ENCODE results near the gene DHX35.

The DHX35 gene, protein sequence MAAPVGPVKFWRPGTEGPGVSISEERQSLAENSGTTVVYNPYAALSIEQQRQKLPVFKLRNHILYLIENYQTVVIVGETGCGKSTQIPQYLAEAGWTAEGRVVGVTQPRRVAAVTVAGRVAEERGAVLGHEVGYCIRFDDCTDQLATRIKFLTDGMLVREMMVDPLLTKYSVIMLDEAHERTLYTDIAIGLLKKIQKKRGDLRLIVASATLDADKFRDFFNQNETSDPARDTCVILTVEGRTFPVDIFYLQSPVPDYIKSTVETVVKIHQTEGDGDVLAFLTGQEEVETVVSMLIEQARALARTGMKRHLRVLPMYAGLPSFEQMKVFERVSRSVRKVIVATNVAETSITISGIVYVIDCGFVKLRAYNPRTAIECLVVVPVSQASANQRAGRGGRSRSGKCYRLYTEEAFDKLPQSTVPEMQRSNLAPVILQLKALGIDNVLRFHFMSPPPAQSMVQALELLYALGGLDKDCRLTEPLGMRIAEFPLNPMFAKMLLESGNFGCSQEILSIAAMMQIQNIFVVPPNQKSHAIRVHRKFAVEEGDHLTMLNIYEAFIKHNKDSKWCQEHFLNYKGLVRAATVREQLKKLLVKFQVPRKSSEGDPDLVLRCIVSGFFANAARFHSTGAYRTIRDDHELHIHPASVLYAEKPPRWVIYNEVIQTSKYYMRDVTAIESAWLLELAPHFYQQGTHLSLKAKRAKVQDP

DNA sequence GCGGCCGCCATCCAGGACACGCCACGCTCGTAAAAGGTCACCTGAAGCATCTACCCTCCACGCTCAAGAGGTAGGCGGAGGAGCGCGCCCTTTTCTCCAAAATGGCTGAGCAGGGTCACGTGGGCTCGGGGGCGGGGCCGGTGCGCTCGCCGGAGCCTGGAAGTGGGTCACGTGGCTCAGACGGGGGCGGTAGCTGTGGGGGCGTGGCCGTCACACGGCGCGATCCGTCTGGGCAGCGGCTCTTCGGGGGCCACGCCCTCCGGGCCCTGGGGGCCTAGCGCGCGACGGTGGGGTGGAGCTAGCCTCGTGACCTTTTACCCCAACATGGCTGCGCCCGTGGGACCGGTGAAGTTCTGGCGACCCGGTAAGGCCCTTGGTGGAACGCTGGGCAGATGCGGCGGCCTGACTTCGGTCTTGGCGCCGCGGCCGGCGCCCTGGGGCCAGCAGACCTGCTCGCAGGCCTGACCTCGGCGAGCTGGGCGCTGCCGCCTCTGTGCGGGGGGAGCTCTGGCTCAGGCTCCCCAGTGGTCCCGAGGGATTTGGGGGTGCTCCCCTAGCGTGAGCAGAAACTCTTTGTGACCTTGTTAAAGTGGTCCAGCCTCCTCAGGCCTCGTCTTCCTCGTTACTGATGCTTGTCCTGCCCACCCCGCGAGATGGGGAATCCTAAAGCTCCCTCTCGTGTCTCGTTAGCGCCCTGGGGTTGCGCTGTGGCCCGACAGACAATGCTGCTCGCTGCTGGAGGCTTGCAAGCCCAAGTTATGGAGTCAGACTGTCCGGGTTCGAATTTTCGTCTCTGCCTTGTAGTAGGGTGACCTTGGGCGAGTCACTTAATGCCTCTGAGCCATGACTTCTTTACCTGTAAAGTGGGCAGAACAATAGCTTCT is at the start of gene DHX35:
Gene DHX35 (plus strand): TSS at position 301 of the 884 bp plus-strand sequence. CDS start 24 bp downstream, at position 325.
- Histone ChIP-seq H3K36me3 (ENCODE audit: control insufficient read depth, low read depth, low read length) (no peaks in the 10 kb centered on the region), H3K4me1 (ENCODE audit: control insufficient read depth, low read depth, low read length) (peaks cover 8% of the 10 kb centered on the region), H3K9me3 (ENCODE audit: control insufficient read depth, low read depth, low read length) (no peaks in the 10 kb centered on the region), H3K4me3 (ENCODE audit: low read length) (peak within 1 kb of the TSS; percentile 83), H3K27me3 (ENCODE audit: control insufficient read depth, insufficient read depth, low read length) (no peaks in the 10 kb centered on the region), H3K9ac (ENCODE audit: low read length) (peak within 1 kb of the TSS; percentile 97), H3K27ac (ENCODE audit: low read length) (peak within 1 kb of the TSS; percentile 93)

DNA sequence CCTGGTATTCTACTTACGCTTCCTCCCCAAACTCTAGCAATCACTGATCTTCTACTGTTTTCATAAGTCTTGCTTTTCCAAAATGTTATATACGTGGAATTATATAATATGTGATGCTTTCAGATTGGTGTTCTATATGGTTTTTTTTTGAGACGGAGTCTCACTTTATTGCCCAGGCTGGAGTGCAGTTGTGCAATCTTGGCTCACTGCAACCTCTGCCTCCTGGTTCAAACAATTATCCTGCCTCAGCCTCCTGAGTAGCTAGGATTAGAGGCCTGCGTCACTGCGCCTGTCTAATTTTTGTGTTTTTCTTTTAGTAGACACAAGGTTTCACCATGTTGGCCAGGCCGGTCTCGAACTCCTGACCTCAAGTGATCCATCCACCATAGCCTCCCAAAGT is 46.8 kb upstream of the DHX35 start:
- Histone ChIP-seq H3K9ac (ENCODE audit: low read length) (no peak overlapping the region), H3K27me3 (ENCODE audit: control insufficient read depth, insufficient read depth, low read length) (no peaks in the 10 kb centered on the region), H3K27ac (ENCODE audit: low read length) (no peak overlapping the region), H3K9me3 (ENCODE audit: control insufficient read depth, low read depth, low read length) (no peaks in the 10 kb centered on the region), H3K4me3 (ENCODE audit: low read length) (no peak overlapping the region), H3K36me3 (ENCODE audit: control insufficient read depth, low read depth, low read length) (no peaks in the 10 kb centered on the region), H3K4me1 (ENCODE audit: control insufficient read depth, low read depth, low read length) (no peaks in the 10 kb centered on the region)

DNA sequence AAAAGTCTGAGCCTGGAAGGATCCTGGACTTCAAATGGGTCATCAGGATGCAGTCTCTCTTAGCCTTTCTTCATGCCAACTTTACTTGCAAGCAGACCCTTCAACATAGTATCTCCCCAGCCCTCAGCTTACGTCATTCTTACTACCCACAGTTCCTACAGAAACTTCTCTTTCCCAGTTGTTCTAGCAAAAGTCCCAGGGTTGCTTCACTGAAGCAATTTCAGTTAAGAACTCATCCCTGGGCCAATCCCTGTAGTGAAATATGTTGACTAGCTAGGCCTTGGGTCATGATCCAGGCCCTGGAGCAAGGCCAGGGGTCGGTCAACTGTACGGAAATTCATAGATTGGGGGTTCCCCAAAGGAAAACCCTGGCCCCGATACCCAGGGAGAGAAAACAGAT is 44.5 kb upstream of the DHX35 start:
- no peak overlapping the region for H3K27ac ChIP-seq (ENCODE audit: low read length)
- no peak overlapping the region for H3K4me3 ChIP-seq (ENCODE audit: low read length)
- no peaks in the 10 kb centered on the region for H3K9me3 ChIP-seq (ENCODE audit: control insufficient read depth, low read depth, low read length)
- H3K36me3 ChIP-seq (ENCODE audit: control insufficient read depth, low read depth, low read length): no peaks in the 10 kb centered on the region
- H3K4me1 ChIP-seq (ENCODE audit: control insufficient read depth, low read depth, low read length): no peaks in the 10 kb centered on the region
- no peak overlapping the region for H3K9ac ChIP-seq (ENCODE audit: low read length)
- H3K27me3 ChIP-seq (ENCODE audit: control insufficient read depth, insufficient read depth, low read length): no peaks in the 10 kb centered on the region

DNA sequence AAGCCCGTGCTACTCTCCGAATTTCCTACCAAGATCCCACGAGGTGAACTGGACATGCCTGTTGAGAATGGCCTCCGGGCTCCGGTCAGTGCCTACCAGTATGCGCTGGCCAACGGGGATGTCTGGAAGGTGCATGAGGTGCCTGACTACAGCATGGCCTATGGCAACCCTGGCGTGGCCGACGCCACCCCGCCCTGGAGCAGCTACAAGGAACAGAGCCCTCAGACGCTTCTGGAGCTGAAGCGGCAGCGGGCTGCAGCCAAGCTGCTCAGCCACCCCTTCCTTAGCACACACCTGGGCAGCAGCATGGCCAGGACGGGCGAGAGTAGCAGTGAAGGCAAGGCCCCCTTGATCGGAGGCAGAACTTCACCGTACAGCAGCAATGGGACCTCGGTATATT is 44.0 kb upstream of the DHX35 start:
- no peak overlapping the region for H3K27ac ChIP-seq (ENCODE audit: low read length)
- H3K9me3 ChIP-seq (ENCODE audit: control insufficient read depth, low read depth, low read length): no peaks in the 10 kb centered on the region
- H3K27me3 ChIP-seq (ENCODE audit: control insufficient read depth, insufficient read depth, low read length): no peaks in the 10 kb centered on the region
- H3K4me3 ChIP-seq (ENCODE audit: low read length): no peak overlapping the region
- H3K9ac ChIP-seq (ENCODE audit: low read length): no peak overlapping the region
- H3K36me3 ChIP-seq (ENCODE audit: control insufficient read depth, low read depth, low read length): no peaks in the 10 kb centered on the region
- no peaks in the 10 kb centered on the region for H3K4me1 ChIP-seq (ENCODE audit: control insufficient read depth, low read depth, low read length)

DNA sequence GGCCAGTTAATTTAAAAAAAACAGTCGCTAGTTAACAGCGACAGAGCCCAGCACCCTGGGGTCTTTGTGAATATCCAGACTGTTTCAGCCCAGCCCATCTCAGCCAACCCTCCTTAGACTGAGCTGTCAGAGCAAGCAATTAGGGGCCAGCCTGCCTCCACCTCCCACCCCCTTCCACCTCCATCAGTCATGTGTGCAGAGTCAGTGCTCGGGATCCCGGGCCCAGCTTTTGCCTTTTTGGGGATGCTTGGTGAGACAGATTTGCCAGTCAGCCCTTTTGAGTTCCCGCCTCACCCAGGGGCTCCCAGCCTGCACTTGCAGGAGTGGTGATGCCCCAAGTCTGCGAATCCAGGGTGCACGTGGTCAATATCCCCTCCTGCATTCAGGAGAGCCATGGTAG is 42.5 kb upstream of the DHX35 start:
- Histone ChIP-seq H3K4me3 (ENCODE audit: low read length) (no peak overlapping the region), H3K4me1 (ENCODE audit: control insufficient read depth, low read depth, low read length) (no peaks in the 10 kb centered on the region), H3K36me3 (ENCODE audit: control insufficient read depth, low read depth, low read length) (no peaks in the 10 kb centered on the region), H3K9ac (ENCODE audit: low read length) (no peak overlapping the region), H3K27me3 (ENCODE audit: control insufficient read depth, insufficient read depth, low read length) (no peaks in the 10 kb centered on the region), H3K27ac (ENCODE audit: low read length) (no peak overlapping the region), H3K9me3 (ENCODE audit: control insufficient read depth, low read depth, low read length) (no peaks in the 10 kb centered on the region)

DNA sequence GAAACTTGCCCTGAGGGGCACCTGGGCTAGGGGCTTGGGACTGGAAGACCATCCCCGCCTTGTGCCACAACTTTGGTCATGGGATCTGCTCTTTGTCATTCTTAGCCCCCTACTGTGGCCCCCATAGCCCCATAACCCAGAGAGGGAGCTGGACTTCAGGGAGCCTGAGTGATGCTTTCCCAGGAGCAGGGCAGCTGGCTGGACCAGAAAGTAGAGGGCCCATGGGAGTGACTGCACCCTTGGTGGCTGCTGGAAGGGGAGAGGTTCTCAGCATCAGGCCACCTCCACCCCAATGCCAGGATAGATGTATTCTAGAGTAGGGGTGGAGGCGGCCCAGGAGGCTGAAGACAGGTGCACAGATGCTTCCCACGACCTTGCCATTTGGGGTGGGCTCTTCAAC is 41.7 kb upstream of the DHX35 start:
- no peak overlapping the region for H3K9ac ChIP-seq (ENCODE audit: low read length)
- no peak overlapping the region for H3K27ac ChIP-seq (ENCODE audit: low read length)
- no peaks in the 10 kb centered on the region for H3K4me1 ChIP-seq (ENCODE audit: control insufficient read depth, low read depth, low read length)
- no peaks in the 10 kb centered on the region for H3K36me3 ChIP-seq (ENCODE audit: control insufficient read depth, low read depth, low read length)
- H3K9me3 ChIP-seq (ENCODE audit: control insufficient read depth, low read depth, low read length): no peaks in the 10 kb centered on the region
- no peak overlapping the region for H3K4me3 ChIP-seq (ENCODE audit: low read length)
- H3K27me3 ChIP-seq (ENCODE audit: control insufficient read depth, insufficient read depth, low read length): no peaks in the 10 kb centered on the region

DNA sequence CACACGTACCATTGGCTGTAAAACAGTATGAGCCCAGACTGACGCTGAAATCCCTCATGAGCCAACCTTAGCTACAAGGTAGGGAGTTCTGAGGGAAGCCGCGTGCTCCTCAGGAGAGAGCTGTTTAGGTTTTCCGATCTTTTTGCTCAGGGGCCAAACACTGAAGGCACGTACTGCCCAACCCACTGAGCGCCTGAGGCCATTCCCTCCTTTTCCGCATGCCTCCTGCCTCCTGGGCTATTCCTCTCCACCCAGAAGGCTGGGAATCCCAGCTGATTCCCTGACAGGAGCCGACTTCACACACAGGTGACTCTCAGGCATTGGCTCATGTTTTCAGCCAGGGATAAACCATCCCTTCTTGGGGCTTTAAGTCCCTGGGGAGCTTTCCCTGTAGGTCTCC is 41.3 kb upstream of the DHX35 start:
- Histone ChIP-seq H3K36me3 (ENCODE audit: control insufficient read depth, low read depth, low read length) (no peaks in the 10 kb centered on the region), H3K9ac (ENCODE audit: low read length) (no peak overlapping the region), H3K27ac (ENCODE audit: low read length) (no peak overlapping the region), H3K27me3 (ENCODE audit: control insufficient read depth, insufficient read depth, low read length) (no peaks in the 10 kb centered on the region), H3K4me3 (ENCODE audit: low read length) (no peak overlapping the region), H3K9me3 (ENCODE audit: control insufficient read depth, low read depth, low read length) (no peaks in the 10 kb centered on the region), H3K4me1 (ENCODE audit: control insufficient read depth, low read depth, low read length) (no peaks in the 10 kb centered on the region)

DNA sequence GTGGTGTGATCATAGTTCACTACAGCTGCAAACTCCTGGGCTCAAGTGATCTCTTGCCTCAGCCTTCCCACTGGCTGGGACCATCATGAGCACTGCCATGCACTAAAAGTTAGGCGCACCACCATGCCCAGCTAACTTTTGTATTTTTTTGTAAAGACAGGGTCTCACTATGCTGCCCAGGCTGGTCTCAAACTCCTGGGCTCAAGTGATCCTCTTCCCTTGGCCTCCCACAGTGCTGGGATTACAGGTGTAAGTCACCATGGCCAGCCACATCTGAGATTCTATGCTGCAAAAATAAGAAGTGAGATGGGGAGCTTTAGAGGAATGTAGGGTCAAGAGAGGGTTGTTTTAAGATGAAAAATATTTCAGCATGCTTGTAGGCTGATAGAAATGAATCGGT is 37.4 kb upstream of the DHX35 start:
- Histone ChIP-seq H3K4me3 (ENCODE audit: low read length) (no peak overlapping the region), H3K4me1 (ENCODE audit: control insufficient read depth, low read depth, low read length) (peaks cover 7% of the 10 kb centered on the region), H3K36me3 (ENCODE audit: control insufficient read depth, low read depth, low read length) (peaks cover 2% of the 10 kb centered on the region), H3K9me3 (ENCODE audit: control insufficient read depth, low read depth, low read length) (no peaks in the 10 kb centered on the region), H3K27me3 (ENCODE audit: control insufficient read depth, insufficient read depth, low read length) (no peaks in the 10 kb centered on the region), H3K27ac (ENCODE audit: low read length) (no peak overlapping the region), H3K9ac (ENCODE audit: low read length) (no peak overlapping the region)

DNA sequence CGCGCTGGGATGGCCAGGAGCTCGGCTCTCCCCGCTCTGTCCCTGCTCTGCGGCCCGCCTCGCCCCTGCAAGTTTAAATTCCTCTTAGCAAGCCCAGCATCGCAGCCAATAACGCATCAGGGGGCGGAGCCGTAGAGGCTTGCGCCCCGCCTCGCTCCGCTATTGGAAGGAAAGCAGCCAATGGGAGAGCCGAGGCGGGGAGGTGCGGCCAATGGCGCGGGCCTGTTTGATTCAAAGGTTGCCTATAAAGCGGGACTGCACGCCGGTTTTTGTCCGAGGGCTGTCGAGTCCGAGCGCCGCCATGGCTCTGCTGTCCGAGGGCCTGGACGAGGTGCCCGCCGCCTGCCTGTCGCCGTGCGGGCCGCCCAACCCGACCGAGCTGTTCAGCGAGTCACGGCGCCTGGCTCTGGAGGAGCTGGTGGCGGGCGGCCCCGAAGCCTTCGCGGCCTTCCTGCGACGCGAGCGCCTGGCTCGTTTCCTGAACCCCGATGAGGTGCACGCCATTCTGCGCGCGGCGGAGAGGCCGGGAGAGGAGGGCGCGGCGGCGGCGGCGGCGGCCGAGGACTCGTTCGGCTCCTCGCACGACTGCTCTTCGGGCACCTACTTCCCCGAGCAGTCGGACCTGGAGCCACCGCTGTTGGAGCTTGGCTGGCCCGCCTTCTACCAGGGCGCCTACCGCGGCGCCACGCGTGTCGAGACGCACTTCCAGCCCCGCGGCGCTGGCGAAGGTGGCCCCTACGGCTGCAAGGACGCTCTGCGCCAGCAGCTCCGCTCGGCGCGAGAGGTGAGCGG is 35.8 kb upstream of the DHX35 start, which contains the start of gene FAM83D:
Gene FAM83D (plus strand): TSS at position 276 of the 792 bp plus-strand sequence. CDS start 26 bp downstream, at position 302.
- no peak within 1 kb of the TSS for H3K27ac ChIP-seq (ENCODE audit: low read length)
- peaks cover 5% of the 10 kb centered on the region for H3K36me3 ChIP-seq (ENCODE audit: control insufficient read depth, low read depth, low read length)

DNA sequence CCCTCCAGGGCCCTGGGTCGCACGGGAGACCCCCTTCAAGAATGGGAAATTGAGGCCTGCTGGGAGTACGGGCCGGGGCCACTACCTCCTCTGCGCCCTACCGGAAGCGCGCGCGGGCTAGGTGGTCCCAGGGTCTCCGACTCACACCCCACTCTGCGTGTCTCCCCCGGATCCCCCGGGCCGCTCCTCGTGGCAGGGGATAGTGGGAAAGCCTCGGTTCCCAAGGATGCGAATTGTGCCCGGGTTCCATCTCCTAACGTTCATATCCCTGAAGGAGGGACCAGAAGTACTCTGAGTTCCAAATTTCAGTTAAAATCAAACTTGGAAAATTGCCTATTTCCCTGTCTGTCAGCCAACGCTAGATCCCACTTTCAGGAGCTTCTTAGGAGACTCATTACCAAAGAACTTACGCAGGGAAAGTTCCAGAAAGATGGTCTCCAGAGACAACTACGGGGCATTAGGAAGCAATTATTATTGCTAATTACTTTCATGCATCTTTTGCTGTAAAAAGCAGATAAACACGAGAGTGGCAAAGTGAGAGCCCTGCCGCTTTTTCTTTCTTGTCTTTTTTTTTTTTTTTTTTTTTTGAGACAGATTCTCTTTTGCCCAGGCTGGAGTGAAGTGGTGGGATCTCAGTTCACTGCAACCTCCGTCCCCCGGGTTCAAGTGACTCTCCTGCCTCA is 35.1 kb upstream of the DHX35 start:
- no peaks in the 10 kb centered on the region for H3K9me3 ChIP-seq (ENCODE audit: control insufficient read depth, low read depth, low read length)
- H3K9ac ChIP-seq (ENCODE audit: low read length): peak overlapping the region; percentile 78
- peaks cover 5% of the 10 kb centered on the region for H3K36me3 ChIP-seq (ENCODE audit: control insufficient read depth, low read depth, low read length)
- no peak overlapping the region for H3K27ac ChIP-seq (ENCODE audit: low read length)
- H3K27me3 ChIP-seq (ENCODE audit: control insufficient read depth, insufficient read depth, low read length): no peaks in the 10 kb centered on the region
- H3K4me3 ChIP-seq (ENCODE audit: low read length): peak overlapping the region; percentile 67
- peaks cover 7% of the 10 kb centered on the region for H3K4me1 ChIP-seq (ENCODE audit: control insufficient read depth, low read depth, low read length)

More for the DNA sequence above, 35.8 kb upstream of the DHX35 start, which contains the start of gene FAM83D:
- Histone ChIP-seq H3K9me3 (ENCODE audit: control insufficient read depth, low read depth, low read length) (no peaks in the 10 kb centered on the region), H3K9ac (ENCODE audit: low read length) (peak within 1 kb of the TSS; percentile 78), H3K4me3 (ENCODE audit: low read length) (peak within 1 kb of the TSS; percentile 67), H3K27me3 (ENCODE audit: control insufficient read depth, insufficient read depth, low read length) (no peaks in the 10 kb centered on the region), H3K4me1 (ENCODE audit: control insufficient read depth, low read depth, low read length) (peaks cover 7% of the 10 kb centered on the region)

All from iPS-18a (cell line).